ENCODE data around the gene AKAP7. TPM values are rescaled to one million over a fixed set of nuclear protein-coding genes. Genes with fewer than 3 reads are reported as not detected.
"Not testable (repeated sequence)": the region's sequence is repeated elsewhere in the genome, so short reads cannot be mapped to it uniquely, and the experiment has no call there.

AKAP7 gene
- total and polyA plus RNA-seq, 8 donors = 20.5 to 82.0 (median 25.9) TPM

DNA sequence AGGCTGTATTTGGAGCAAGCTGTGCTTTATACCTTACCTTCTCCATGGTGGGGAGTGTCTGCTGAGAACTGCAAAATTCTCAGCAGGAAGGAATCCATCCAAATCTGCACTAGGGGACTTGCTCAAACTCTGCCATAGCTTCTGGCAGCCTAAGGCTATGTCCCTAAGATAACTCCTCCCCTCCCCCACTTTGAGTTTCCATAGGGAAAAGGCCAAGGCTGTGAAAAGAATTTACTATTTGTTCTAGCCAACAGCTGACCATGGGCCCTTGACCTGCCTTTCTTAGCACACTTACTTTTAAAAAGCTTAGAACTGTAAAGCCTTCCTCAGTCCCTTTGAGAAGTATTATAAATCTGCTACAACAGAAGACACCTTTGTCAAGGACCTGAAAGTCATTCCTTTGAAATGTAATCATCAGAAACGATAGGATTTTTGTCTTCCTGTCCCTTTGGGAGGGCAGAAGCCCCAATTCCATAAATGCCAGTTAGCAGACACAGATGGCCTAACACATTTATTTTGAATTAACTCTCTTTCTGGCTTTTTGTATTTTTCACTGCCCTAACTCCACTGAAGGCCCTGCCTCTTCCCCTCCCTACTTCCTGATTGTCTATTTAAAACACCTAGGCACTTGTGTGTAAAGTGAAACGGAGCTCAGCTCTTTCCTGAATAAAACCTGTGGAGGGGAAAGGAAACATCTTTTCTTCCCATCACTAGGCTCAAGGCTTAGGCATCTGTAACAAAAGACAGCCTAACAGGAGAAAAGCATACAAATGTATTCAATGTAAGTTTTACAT is 157.1 kb downstream of the AKAP7 start:
- FAIRE-seq = no peak

DNA sequence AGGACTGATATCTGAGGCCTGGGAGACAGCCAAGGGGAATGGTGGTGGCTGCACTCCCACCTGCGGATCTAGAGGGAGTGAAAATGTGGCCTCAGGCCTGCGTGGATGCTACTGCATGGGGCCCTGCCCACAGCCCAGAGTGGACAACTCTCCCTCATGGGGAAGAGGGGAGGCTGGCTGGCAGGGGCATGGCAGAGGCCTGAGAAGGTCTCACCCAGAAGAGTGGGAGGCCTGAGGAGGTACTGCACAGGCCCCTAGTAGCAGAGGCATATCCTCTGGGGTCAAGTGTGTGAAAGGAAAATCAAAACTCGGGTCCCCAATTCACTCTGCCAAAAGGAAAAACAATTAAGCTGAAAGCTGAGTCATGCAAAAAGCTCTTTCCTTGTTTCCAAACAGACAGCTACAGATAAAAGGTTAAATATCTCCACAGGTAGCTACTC is 158.2 kb downstream of the AKAP7 start:
- no peak for DNase-seq
- TF ChIP-seq, protein P1, sequence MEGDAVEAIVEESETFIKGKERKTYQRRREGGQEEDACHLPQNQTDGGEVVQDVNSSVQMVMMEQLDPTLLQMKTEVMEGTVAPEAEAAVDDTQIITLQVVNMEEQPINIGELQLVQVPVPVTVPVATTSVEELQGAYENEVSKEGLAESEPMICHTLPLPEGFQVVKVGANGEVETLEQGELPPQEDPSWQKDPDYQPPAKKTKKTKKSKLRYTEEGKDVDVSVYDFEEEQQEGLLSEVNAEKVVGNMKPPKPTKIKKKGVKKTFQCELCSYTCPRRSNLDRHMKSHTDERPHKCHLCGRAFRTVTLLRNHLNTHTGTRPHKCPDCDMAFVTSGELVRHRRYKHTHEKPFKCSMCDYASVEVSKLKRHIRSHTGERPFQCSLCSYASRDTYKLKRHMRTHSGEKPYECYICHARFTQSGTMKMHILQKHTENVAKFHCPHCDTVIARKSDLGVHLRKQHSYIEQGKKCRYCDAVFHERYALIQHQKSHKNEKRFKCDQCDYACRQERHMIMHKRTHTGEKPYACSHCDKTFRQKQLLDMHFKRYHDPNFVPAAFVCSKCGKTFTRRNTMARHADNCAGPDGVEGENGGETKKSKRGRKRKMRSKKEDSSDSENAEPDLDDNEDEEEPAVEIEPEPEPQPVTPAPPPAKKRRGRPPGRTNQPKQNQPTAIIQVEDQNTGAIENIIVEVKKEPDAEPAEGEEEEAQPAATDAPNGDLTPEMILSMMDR (IDR thresholded peaks at IDR 0.05) = no peak
- H3K9me3 ChIP-seq = no peaks in the 10 kb centered on the region
- no peak for FAIRE-seq
- no peaks in the 10 kb centered on the region for H3K36me3 ChIP-seq
- intact Hi-C loops (cut with DNase I) = no loop called here
- H3K4me1 ChIP-seq = peaks cover 0 to 10% (median 0%) of the 10 kb centered on the region in 3 donors
- H3K4me3 ChIP-seq = no peak overlapping the region
- peak; percentile 38 to 79 (median 58) for ATAC-seq
- no peaks in the 10 kb centered on the region for H3K27me3 ChIP-seq
- H3K27ac ChIP-seq = peak overlapping the region in 2 of 4 donors; percentile 37 to 47
- 44 to 46% methylated on average over 3 of the region's 3 CpGs for WGBS, 2 donors

More for the DNA sequence above, 157.1 kb downstream of the AKAP7 start:
- DNase-seq = no peak
- Histone ChIP-seq H3K4me1 (peaks cover 0 to 10% (median 0%) of the 10 kb centered on the region in 3 donors), H3K9me3 (no peaks in the 10 kb centered on the region), H3K4me3 (no peak overlapping the region), H3K36me3 (no peaks in the 10 kb centered on the region), H3K27ac (peak overlapping the region in 1 of 4 donors; percentile 51), H3K27me3 (no peaks in the 10 kb centered on the region)
- 31 to 41% methylated on average over 2 of the region's 2 CpGs for WGBS, 2 donors
- peak; percentile 21 to 59 (median 33) for ATAC-seq
- intact Hi-C loops (cut with DNase I) = no loop called here
- TF ChIP-seq, protein P1 (IDR thresholded peaks at IDR 0.05) = no peak

GRCh38 chr6:131295081-131295480 is 159.8 kb downstream of the AKAP7 start:
- no peaks in the 10 kb centered on the region for H3K36me3 ChIP-seq
- H3K4me3 ChIP-seq = no peak overlapping the region
- peaks cover 0 to 10% (median 0%) of the 10 kb centered on the region in 3 donors for H3K4me1 ChIP-seq
- no peak overlapping the region for H3K27ac ChIP-seq
- no peak for FAIRE-seq
- H3K27me3 ChIP-seq = no peaks in the 10 kb centered on the region
- DNase-seq = no peak
- intact Hi-C loops (cut with DNase I) = no loop called here
- TF ChIP-seq, protein P1 (IDR thresholded peaks at IDR 0.05) = no peak
- 95 to 98% methylated on average over 10 of the region's 10 CpGs for WGBS, 2 donors
- H3K9me3 ChIP-seq = no peaks in the 10 kb centered on the region
- ATAC-seq = no peak

- H3K36me3 ChIP-seq; H3K4me1 ChIP-seq; H3K9me3 ChIP-seq; FAIRE-seq; ATAC-seq; H3K27me3 ChIP-seq; H3K4me3 ChIP-seq; DNase-seq; H3K27ac ChIP-seq; intact Hi-C loops (cut with DNase I): not testable (repeated sequence)
- 88 to 92% methylated on average over 7 of the region's 7 CpGs for WGBS, 2 donors
Observed at GRCh38 chr6:131300826-131301225, 165.6 kb downstream of the AKAP7 start.

DNA sequence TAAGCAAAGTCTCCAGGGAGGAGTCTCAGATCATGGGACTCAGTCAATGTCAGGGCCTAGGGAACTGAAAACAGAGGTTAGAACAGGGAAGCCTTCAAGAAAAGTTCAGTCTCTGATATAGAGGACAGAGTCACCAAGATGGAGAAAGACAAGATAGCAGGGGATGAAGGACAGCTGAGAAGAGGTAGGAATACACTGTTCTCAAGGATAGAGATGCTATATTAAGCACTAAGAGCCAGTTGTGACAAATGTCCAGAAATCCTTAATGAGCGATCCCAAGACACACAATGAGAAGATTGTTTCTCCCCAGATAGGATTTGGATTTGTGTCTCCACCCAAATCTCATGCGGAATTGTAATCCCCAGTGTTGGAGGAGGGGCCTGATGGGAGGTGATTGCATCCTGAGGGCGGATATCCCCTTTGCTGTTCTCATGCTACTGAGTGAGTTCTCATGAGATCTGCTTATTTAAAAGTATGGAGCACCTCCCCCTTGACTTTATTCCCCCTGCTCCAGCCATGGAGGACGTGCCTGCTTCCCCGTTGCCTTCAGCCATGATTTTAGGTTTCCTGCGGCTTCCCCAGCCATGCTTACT is 168.2 kb downstream of the AKAP7 start:
- no peak overlapping the region for H3K4me3 ChIP-seq
- TF ChIP-seq, protein P1 (IDR thresholded peaks at IDR 0.05) = no peak
- no peak for DNase-seq
- H3K36me3 ChIP-seq = no peaks in the 10 kb centered on the region
- WGBS, 2 donors = 81 to 94% methylated on average over 6 of the region's 6 CpGs
- H3K27ac ChIP-seq = no peak overlapping the region
- H3K27me3 ChIP-seq = no peaks in the 10 kb centered on the region
- intact Hi-C loops (cut with DNase I) = no loop called here
- H3K9me3 ChIP-seq = no peaks in the 10 kb centered on the region
- no peaks in the 10 kb centered on the region for H3K4me1 ChIP-seq
- no peak for ATAC-seq
- FAIRE-seq = no peak
